ENCODE measurements around the gene KIF1B. TPM values are rescaled to one million over a fixed set of nuclear protein-coding genes. Genes with fewer than 3 reads are reported as not detected.
"Not testable (repeated sequence)": the region's sequence is repeated elsewhere in the genome, so short reads cannot be mapped to it uniquely, and the experiment has no call there.

KIF1B gene
- total RNA-seq, 1 experiment from 2014 or later: 18.7 TPM

GRCh38 chr1:10216090-10216749, 5.8 kb downstream of the KIF1B start:
- in situ Hi-C loops (cut with HindIII; ENCODE audit: low pct_unique_long_range_greater_than_20kb, low sequenced_read_pairs): no loop called here

GRCh38 chr1:10217748-10218441, 7.5 kb downstream of the KIF1B start:
- in situ Hi-C loops (cut with HindIII; ENCODE audit: low pct_unique_long_range_greater_than_20kb, low sequenced_read_pairs): no loop called here
- no peak for DNase-seq (ENCODE audit: low read depth, low spot score)

More at GRCh38 chr1:10216090-10216749, 5.8 kb downstream of the KIF1B start:
- no peak for DNase-seq (ENCODE audit: low read depth, low spot score)

GRCh38 chr1:10220200-10220599, 9.8 kb downstream of the KIF1B start:
- no peak for DNase-seq (ENCODE audit: low read depth, low spot score)
- in situ Hi-C loops (cut with HindIII; ENCODE audit: low pct_unique_long_range_greater_than_20kb, low sequenced_read_pairs): no loop called here

- DNase-seq (ENCODE audit: low read depth, low spot score); in situ Hi-C loops (cut with HindIII; ENCODE audit: low pct_unique_long_range_greater_than_20kb, low sequenced_read_pairs): not testable (repeated sequence)
Observed at GRCh38 chr1:10220657-10221056, 10.3 kb downstream of the KIF1B start.

GRCh38 chr1:10225573-10225972, 15.2 kb downstream of the KIF1B start:
- no peak for DNase-seq (ENCODE audit: low read depth, low spot score)
- in situ Hi-C loops (cut with HindIII; ENCODE audit: low pct_unique_long_range_greater_than_20kb, low sequenced_read_pairs): no loop called here

- no peak for DNase-seq (ENCODE audit: low read depth, low spot score)
- in situ Hi-C loops (cut with HindIII; ENCODE audit: low pct_unique_long_range_greater_than_20kb, low sequenced_read_pairs): no loop called here
Observed at GRCh38 chr1:10228528-10228927, 18.2 kb downstream of the KIF1B start.

GRCh38 chr1:10229903-10230302, 19.5 kb downstream of the KIF1B start:
- DNase-seq (ENCODE audit: low read depth, low spot score): no peak
- in situ Hi-C loops (cut with HindIII; ENCODE audit: low pct_unique_long_range_greater_than_20kb, low sequenced_read_pairs): no loop called here

- no peak for DNase-seq (ENCODE audit: low read depth, low spot score)
- in situ Hi-C loops (cut with HindIII; ENCODE audit: low pct_unique_long_range_greater_than_20kb, low sequenced_read_pairs): no loop called here
Observed at GRCh38 chr1:10232163-10232562, 21.8 kb downstream of the KIF1B start.

- in situ Hi-C loops (cut with HindIII; ENCODE audit: low pct_unique_long_range_greater_than_20kb, low sequenced_read_pairs): no loop called here
Observed at GRCh38 chr1:10236405-10237156, 26.2 kb downstream of the KIF1B start.

GRCh38 chr1:10237157-10237539, 26.8 kb downstream of the KIF1B start:
- DNase-seq (ENCODE audit: low read depth, low spot score): no peak
- in situ Hi-C loops (cut with HindIII; ENCODE audit: low pct_unique_long_range_greater_than_20kb, low sequenced_read_pairs): no loop called here

More at GRCh38 chr1:10236405-10237156, 26.2 kb downstream of the KIF1B start:
- no peak for DNase-seq (ENCODE audit: low read depth, low spot score)

- DNase-seq (ENCODE audit: low read depth, low spot score): no peak
- in situ Hi-C loops (cut with HindIII; ENCODE audit: low pct_unique_long_range_greater_than_20kb, low sequenced_read_pairs): no loop called here
Observed at GRCh38 chr1:10242135-10242534, 31.8 kb downstream of the KIF1B start.

GRCh38 chr1:10242811-10243210, 32.4 kb downstream of the KIF1B start:
- DNase-seq (ENCODE audit: low read depth, low spot score): no peak
- in situ Hi-C loops (cut with HindIII; ENCODE audit: low pct_unique_long_range_greater_than_20kb, low sequenced_read_pairs): no loop called here

- no peak for DNase-seq (ENCODE audit: low read depth, low spot score)
- in situ Hi-C loops (cut with HindIII; ENCODE audit: low pct_unique_long_range_greater_than_20kb, low sequenced_read_pairs): no loop called here
Observed at GRCh38 chr1:10245674-10246073, 35.3 kb downstream of the KIF1B start.

GRCh38 chr1:10249808-10250457, 39.6 kb downstream of the KIF1B start:
- in situ Hi-C loops (cut with HindIII; ENCODE audit: low pct_unique_long_range_greater_than_20kb, low sequenced_read_pairs): no loop called here
- no peak for DNase-seq (ENCODE audit: low read depth, low spot score)

- in situ Hi-C loops (cut with HindIII; ENCODE audit: low pct_unique_long_range_greater_than_20kb, low sequenced_read_pairs): no loop called here
- DNase-seq (ENCODE audit: low read depth, low spot score): no peak
Observed at GRCh38 chr1:10250663-10251062, 40.3 kb downstream of the KIF1B start.

GRCh38 chr1:10251325-10252108, 41.1 kb downstream of the KIF1B start:
- in situ Hi-C loops (cut with HindIII; ENCODE audit: low pct_unique_long_range_greater_than_20kb, low sequenced_read_pairs); DNase-seq (ENCODE audit: low read depth, low spot score): not testable (repeated sequence)

GRCh38 chr1:10252508-10252907, 42.1 kb downstream of the KIF1B start:
- no peak for DNase-seq (ENCODE audit: low read depth, low spot score)
- in situ Hi-C loops (cut with HindIII; ENCODE audit: low pct_unique_long_range_greater_than_20kb, low sequenced_read_pairs): no loop called here
